ENCODE data around the gene SALL2. TPM values are rescaled to one million over a fixed set of nuclear protein-coding genes. Genes with fewer than 3 reads are reported as not detected.

Gene SALL2
- polyA plus RNA-seq, 4 donors, result 55.9 to 62.4 (median 61.2) TPM

GRCh38 chr14:21528381-21529348, 2.5 kb upstream of the SALL2 start:
- DNase-seq (ENCODE audit: low read depth in 4 of 4, low spot score in 3 of 4), result no peak

- DNase-seq (ENCODE audit: low read depth in 4 of 4, low spot score in 3 of 4), result no peak
Measured at GRCh38 chr14:21527318-21527679, 1.2 kb upstream of the SALL2 start.

- DNase-seq (ENCODE audit: low read depth in 4 of 4, low spot score in 3 of 4), result peak in 1 of 4 donors; percentile 46
Measured at GRCh38 chr14:21526672-21527317, 649 bp upstream of the SALL2 start.

- peak in 1 of 4 donors; percentile 26 for DNase-seq (ENCODE audit: low read depth in 4 of 4, low spot score in 3 of 4)
Measured at GRCh38 chr14:21525571-21525961, 580 bp downstream of the SALL2 start.

- no peak for DNase-seq (ENCODE audit: low read depth in 4 of 4, low spot score in 3 of 4)
Measured at GRCh38 chr14:21524575-21525490, 1.3 kb downstream of the SALL2 start.

GRCh38 chr14:21523203-21523602, 2.9 kb downstream of the SALL2 start:
- no peak for DNase-seq (ENCODE audit: low read depth in 4 of 4, low spot score in 3 of 4)

- DNase-seq (ENCODE audit: low read depth in 4 of 4, low spot score in 3 of 4), result no peak
Measured at GRCh38 chr14:21521501-21521900, 4.6 kb downstream of the SALL2 start.

- DNase-seq (ENCODE audit: low read depth in 4 of 4, low spot score in 3 of 4), result no peak
Measured at GRCh38 chr14:21520767-21521166, 5.4 kb downstream of the SALL2 start.

GRCh38 chr14:21518725-21519124, 7.4 kb downstream of the SALL2 start:
- DNase-seq (ENCODE audit: low read depth in 4 of 4, low spot score in 3 of 4), result no peak

GRCh38 chr14:21514341-21514740, 11.8 kb downstream of the SALL2 start:
- DNase-seq (ENCODE audit: low read depth in 4 of 4, low spot score in 3 of 4), result no peak

- peak; percentile 91 to 99 (median 98) for DNase-seq (ENCODE audit: low read depth in 4 of 4, low spot score in 3 of 4)
Measured at GRCh38 chr14:21510735-21511657, 15.2 kb downstream of the SALL2 start, which contains the start of gene METTL3. TSS of gene METTL3 (minus strand) at chr14:21511340. CDS start at chr14:21511223, 117 bp downstream.

- no peak for DNase-seq (ENCODE audit: low read depth in 4 of 4, low spot score in 3 of 4)
Measured at GRCh38 chr14:21509432-21510143, 16.6 kb downstream of the SALL2 start.

GRCh38 chr14:21506557-21506956, 19.6 kb downstream of the SALL2 start:
- no peak for DNase-seq (ENCODE audit: low read depth in 4 of 4, low spot score in 3 of 4)

- DNase-seq (ENCODE audit: low read depth in 4 of 4, low spot score in 3 of 4), result no peak
Measured at GRCh38 chr14:21505012-21505553, 21.1 kb downstream of the SALL2 start.

GRCh38 chr14:21503376-21503775, 22.8 kb downstream of the SALL2 start:
- DNase-seq (ENCODE audit: low read depth in 4 of 4, low spot score in 3 of 4), result no peak

- DNase-seq (ENCODE audit: low read depth in 4 of 4, low spot score in 3 of 4), result no peak
Measured at GRCh38 chr14:21501568-21501967, 24.6 kb downstream of the SALL2 start.

GRCh38 chr14:21498540-21499526, 27.3 kb downstream of the SALL2 start:
- DNase-seq (ENCODE audit: low read depth in 4 of 4, low spot score in 3 of 4), result peak in 2 of 4 donors; percentile 33 to 36
